ENCODE measurements around the gene AIG1. TPM values are rescaled to one million over a fixed set of nuclear protein-coding genes. Genes with fewer than 3 reads are reported as not detected.

AIG1 gene
- total and polyA plus RNA-seq, 2 of the 13 experiments (the other 11 are each of a cell fraction or from before 2014, with no cell fraction given), result 115 to 197 TPM

- Histone ChIP-seq H3K4me3 (replicated peaks in 1 of 3; ENCODE audit: insufficient read depth in 1 of 3, low read depth in 2 of 3, low read length in 3 of 3) (no peak overlapping the region), H3K9me3 (ENCODE audit: low read length) (no peaks in the 10 kb centered on the region), H3K79me2 (ENCODE audit: insufficient read depth, low read length) (no peaks in the 10 kb centered on the region), H3K27ac (ENCODE audit: extremely low read length, insufficient read depth, low read length) (no peak overlapping the region), H2AFZ (ENCODE audit: low read length) (no peak overlapping the region), H3K36me3 (replicated peaks in 1 of 2; ENCODE audit: control insufficient read depth in 1 of 2, insufficient read depth in 2 of 2, low read length in 2 of 2) (peaks cover 2 to 8% of the 10 kb centered on the region in 2 experiments; a peak in 4 of 5 replicates), H3K9ac (ENCODE audit: insufficient read depth, low read depth, low read length) (no peak overlapping the region), H3K4me1 (ENCODE audit: insufficient read depth, low read length) (peaks cover 9% of the 10 kb centered on the region; the same call in 1 of the 2 replicates), H4K20me1 (ENCODE audit: insufficient read depth, low read length) (no peaks in the 10 kb centered on the region; the same call in 1 of the 2 replicates), H3K4me2 (ENCODE audit: low read depth, low read length) (no peak overlapping the region), H3K27me3 (ENCODE audit: control insufficient read depth in 1 of 2, insufficient read depth in 2 of 2, low read length in 2 of 2) (no peaks in the 10 kb centered on the region)
- no peak for FAIRE-seq
- no peak for DNase-seq (ENCODE audit: low spot score)
- WGBS (ENCODE audit: low lambda C conversion rate), result 98% methylated on average over 1 of the region's 1 CpG
- no TSS peak for BruUV-seq (replicated peaks)
- ATAC-seq, result no peak
- intact Hi-C loops (cut with micrococcal nuclease; ENCODE audit: unreplicated experiment), result no loop called here
- TF ChIP-seq, protein P1, sequence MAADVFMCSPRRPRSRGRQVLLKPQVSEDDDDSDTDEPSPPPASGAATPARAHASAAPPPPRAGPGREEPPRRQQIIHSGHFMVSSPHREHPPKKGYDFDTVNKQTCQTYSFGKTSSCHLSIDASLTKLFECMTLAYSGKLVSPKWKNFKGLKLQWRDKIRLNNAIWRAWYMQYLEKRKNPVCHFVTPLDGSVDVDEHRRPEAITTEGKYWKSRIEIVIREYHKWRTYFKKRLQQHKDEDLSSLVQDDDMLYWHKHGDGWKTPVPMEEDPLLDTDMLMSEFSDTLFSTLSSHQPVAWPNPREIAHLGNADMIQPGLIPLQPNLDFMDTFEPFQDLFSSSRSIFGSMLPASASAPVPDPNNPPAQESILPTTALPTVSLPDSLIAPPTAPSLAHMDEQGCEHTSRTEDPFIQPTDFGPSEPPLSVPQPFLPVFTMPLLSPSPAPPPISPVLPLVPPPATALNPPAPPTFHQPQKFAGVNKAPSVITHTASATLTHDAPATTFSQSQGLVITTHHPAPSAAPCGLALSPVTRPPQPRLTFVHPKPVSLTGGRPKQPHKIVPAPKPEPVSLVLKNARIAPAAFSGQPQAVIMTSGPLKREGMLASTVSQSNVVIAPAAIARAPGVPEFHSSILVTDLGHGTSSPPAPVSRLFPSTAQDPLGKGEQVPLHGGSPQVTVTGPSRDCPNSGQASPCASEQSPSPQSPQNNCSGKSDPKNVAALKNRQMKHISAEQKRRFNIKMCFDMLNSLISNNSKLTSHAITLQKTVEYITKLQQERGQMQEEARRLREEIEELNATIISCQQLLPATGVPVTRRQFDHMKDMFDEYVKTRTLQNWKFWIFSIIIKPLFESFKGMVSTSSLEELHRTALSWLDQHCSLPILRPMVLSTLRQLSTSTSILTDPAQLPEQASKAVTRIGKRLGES (CRISPR knock-in tag; IDR thresholded peaks at IDR 0.05; ENCODE audit: borderline replicate concordance), result no peak
- no peak for TF ChIP-seq ZNF33A (CRISPR knock-in tag; IDR thresholded peaks at IDR 0.05; ENCODE audit: borderline replicate concordance)
- TF ChIP-seq, protein P2, sequence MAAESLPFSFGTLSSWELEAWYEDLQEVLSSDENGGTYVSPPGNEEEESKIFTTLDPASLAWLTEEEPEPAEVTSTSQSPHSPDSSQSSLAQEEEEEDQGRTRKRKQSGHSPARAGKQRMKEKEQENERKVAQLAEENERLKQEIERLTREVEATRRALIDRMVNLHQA (CRISPR knock-in tag; IDR thresholded peaks at IDR 0.05), result no peak
- TF ChIP-seq, protein P3, sequence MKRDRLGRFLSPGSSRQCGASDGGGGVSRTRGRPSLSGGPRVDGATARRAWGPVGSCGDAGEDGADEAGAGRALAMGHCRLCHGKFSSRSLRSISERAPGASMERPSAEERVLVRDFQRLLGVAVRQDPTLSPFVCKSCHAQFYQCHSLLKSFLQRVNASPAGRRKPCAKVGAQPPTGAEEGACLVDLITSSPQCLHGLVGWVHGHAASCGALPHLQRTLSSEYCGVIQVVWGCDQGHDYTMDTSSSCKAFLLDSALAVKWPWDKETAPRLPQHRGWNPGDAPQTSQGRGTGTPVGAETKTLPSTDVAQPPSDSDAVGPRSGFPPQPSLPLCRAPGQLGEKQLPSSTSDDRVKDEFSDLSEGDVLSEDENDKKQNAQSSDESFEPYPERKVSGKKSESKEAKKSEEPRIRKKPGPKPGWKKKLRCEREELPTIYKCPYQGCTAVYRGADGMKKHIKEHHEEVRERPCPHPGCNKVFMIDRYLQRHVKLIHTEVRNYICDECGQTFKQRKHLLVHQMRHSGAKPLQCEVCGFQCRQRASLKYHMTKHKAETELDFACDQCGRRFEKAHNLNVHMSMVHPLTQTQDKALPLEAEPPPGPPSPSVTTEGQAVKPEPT (CRISPR knock-in tag; IDR thresholded peaks at IDR 0.05; ENCODE audit: low read depth), result no peak
- in situ Hi-C loops (cut with HindIII; ENCODE audit: extremely low pct_ligation_motif_present, low pct_unique_long_range_greater_than_20kb), result no loop called here
- ChIA-PET CTCF (ENCODE audit: low intra/inter-chr PET ratio, low total read pairs) (no interaction called here), POLR2A (no interaction called here)
These were observed 95.0 kb downstream of the AIG1 start for GRCh38 chr6:143155681-143156080.

Data from HepG2 (cell line).